Right lobe of liver (tissue), 4 donors: ENCODE results near the gene C22orf42.
A peak's percentile ranks its signal among the peaks of the same experiment; 100 is the strongest.

Experiments used
- POLR2A ChIP-seq: fragments of 450-650 bp; IDR thresholded peaks from one replicate; pipeline ENCODE4 v1.6.1; 2017; ENCODE audit warnings: antibody characterized with exemption, mild to moderate bottlenecking
- TF ChIP-seq, protein P1 (sequence below), 4 donors: fragments of 200-600 bp in 3 of 4; fragments of 450-650 bp in 1 of 4; IDR thresholded peaks; one replicate each; pipeline versions ENCODE4 v1.5.1 to v1.8.0; 2016 to 2022; ENCODE audit warnings: antibody characterized with exemption in 4 of 4, mild to moderate bottlenecking in 2 of 4
- donor health status: DM: no; HTN: no; CAD: no.
- donor health status: DM: no; HTN: no; CAD: no.
- donor health status: DM: no; HTN: yes; CAD: no.

DNA sequence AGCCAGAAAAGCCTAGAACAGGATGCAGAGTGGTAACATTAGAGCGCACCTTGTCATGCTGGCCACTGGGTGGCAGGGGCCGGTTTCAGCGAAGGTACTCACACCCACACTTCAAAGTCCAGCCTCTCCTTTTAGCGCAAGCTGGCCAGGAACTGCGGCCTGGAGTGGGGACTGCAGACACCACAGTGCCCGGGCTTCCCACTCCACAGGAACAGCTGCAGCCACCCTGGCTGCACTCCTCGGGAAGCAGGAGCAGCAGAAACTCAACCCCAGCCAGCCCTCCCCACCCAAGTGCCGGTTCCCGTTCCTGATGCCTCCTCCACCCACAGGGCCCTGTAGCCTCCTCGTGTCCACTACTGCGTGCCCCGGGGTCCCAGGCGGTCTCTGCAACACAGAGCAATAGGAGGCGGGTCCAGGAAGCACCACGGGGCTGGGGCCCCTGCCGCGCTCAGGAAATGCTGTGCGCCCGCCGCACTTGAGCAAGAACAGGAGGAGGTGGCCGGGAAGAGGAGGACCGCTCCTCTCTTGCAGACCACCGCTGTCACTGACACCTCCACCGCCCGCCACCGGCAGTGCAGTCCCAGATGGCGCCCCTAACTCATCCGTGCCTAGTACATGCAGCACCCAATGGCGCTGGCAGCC lies 43.6 kb upstream of the C22orf42 start:
- TF ChIP-seq, protein P1, sequence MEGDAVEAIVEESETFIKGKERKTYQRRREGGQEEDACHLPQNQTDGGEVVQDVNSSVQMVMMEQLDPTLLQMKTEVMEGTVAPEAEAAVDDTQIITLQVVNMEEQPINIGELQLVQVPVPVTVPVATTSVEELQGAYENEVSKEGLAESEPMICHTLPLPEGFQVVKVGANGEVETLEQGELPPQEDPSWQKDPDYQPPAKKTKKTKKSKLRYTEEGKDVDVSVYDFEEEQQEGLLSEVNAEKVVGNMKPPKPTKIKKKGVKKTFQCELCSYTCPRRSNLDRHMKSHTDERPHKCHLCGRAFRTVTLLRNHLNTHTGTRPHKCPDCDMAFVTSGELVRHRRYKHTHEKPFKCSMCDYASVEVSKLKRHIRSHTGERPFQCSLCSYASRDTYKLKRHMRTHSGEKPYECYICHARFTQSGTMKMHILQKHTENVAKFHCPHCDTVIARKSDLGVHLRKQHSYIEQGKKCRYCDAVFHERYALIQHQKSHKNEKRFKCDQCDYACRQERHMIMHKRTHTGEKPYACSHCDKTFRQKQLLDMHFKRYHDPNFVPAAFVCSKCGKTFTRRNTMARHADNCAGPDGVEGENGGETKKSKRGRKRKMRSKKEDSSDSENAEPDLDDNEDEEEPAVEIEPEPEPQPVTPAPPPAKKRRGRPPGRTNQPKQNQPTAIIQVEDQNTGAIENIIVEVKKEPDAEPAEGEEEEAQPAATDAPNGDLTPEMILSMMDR (IDR thresholded peaks at IDR 0.05), result peak; percentile 69 to 78 (median 71)
- no peak for TF ChIP-seq POLR2A
